B cell (primary cell): ENCODE results near the gene MCAM. TPM values are rescaled to one million over a fixed set of nuclear protein-coding genes. Genes with fewer than 3 reads are reported as not detected.

Experiments used
- ATAC-seq: fragments of 200-7000 bp; cut with Tn5 transposase; one replicate; pipeline ENCODE4 v1.10.0; 2021; ENCODE audit warnings: low read depth, mild to moderate bottlenecking, moderate number of reproducible peaks, moderate library complexity
- CTCF ChIA-PET: fragments of 350-600 bp; sonication (Branson Sonifier 250); formaldehyde crosslinking; loops from one replicate; lab custom pipeline; 2021; ENCODE audit warnings: antibody characterized with exemption, inconsistent platforms; lab: Charles Lee
- POLR2A ChIA-PET: fragments of 350-600 bp; sonication (Branson Sonifier 250); formaldehyde crosslinking; loops from one replicate; lab custom pipeline; 2021; ENCODE audit warnings: antibody characterized with exemption; lab: Charles Lee
- DNase-seq: peaks from one replicate; pipeline ENCODE4 v3.0.0; 2013
- H2AFZ ChIP-seq: 2 replicates; pipeline ENCODE4 v1.6.1; 2012; ENCODE audit warnings: mild to moderate bottlenecking, low read depth, low read length; ENCODE audit not compliant: insufficient read depth, poor library complexity, severe bottlenecking
- H3K27ac ChIP-seq, 2 donors: 1 replicate in 1 of 2; 2 replicates in 1 of 2; pipeline ENCODE4 v1.5.1; 2012 to 2013; ENCODE audit warnings: low read length in 2 of 2, mild to moderate bottlenecking in 2 of 2, moderate library complexity in 1 of 2
- H3K27me3 ChIP-seq, 4 experiments: fragments of 200-600 bp in 1 of 4; sonication (generic) in 1 of 4; replicated peaks in 1 of 4; 1 replicate in 2 of 4; 2 replicates in 2 of 4; pipeline versions ENCODE4 v1.6.1 to v1.7.0; 2013 to 2016; ENCODE audit warnings: low read length in 3 of 4, mild to moderate bottlenecking in 2 of 4, mixed read lengths in 1 of 4, moderate library complexity in 1 of 4; ENCODE audit not compliant: insufficient read depth in 4 of 4, control insufficient read depth in 3 of 4; ENCODE audit errors: control extremely low read depth in 1 of 4
- H3K36me3 ChIP-seq, 2 experiments: replicated peaks in 1 of 2; 1 replicate in 1 of 2; 2 replicates in 1 of 2; pipeline versions ENCODE4 v1.6.1 to v1.7.1; 2013; ENCODE audit warnings: low read length in 1 of 2; ENCODE audit not compliant: insufficient read depth in 2 of 2, control insufficient read depth in 1 of 2; ENCODE audit errors: control extremely low read depth in 1 of 2, extremely low read depth in 1 of 2
- H3K4me1 ChIP-seq, 2 donors: fragments of 200-600 bp in 1 of 2; sonication (generic) in 1 of 2; 1 replicate in 1 of 2; 2 replicates in 1 of 2; pipeline versions ENCODE4 v1.5.1 to v1.6.1; 2013 to 2017; ENCODE audit warnings: low read length in 2 of 2; ENCODE audit not compliant: control insufficient read depth in 2 of 2, insufficient read depth in 2 of 2
- H3K4me2 ChIP-seq: replicated peaks from 2 replicates; pipeline ENCODE3; 2012; ENCODE audit warnings: mild to moderate bottlenecking, low read depth, low read length; ENCODE audit not compliant: poor library complexity, severe bottlenecking
- H3K4me3 ChIP-seq, 5 experiments: fragments of 200-600 bp in 1 of 5; sonication (generic) in 1 of 5; 1 replicate in 3 of 5; 2 replicates in 2 of 5; pipeline versions ENCODE4 v1.5.1 to v1.7.0; 2011 to 2016; ENCODE audit warnings: low read length in 4 of 5, mild to moderate bottlenecking in 4 of 5, low read depth in 2 of 5, control low read depth in 1 of 5, moderate library complexity in 1 of 5; ENCODE audit not compliant: insufficient read depth in 1 of 5; ENCODE audit errors: control extremely low read depth in 1 of 5, extremely low read depth in 1 of 5
- H3K79me2 ChIP-seq: fragments of 200-600 bp; sonication (generic); one replicate; pipeline ENCODE4 v1.6.0; 2016; ENCODE audit warnings: low read length; ENCODE audit not compliant: control insufficient read depth, insufficient read depth
- H3K9ac ChIP-seq: fragments of 200-600 bp; sonication (generic); 2 replicates; pipeline ENCODE4 v1.6.1; 2017; ENCODE audit warnings: mild to moderate bottlenecking, low read length, moderate library complexity
- H3K9me3 ChIP-seq, 3 donors: one replicate each; pipeline versions ENCODE4 v1.6.1 to v1.7.1; 2013; ENCODE audit warnings: low read length in 2 of 3; ENCODE audit not compliant: control insufficient read depth in 2 of 3, insufficient read depth in 1 of 3; ENCODE audit errors: control extremely low read depth in 1 of 3
- H4K20me1 ChIP-seq: 2 replicates; pipeline ENCODE4 v1.6.0; 2012; ENCODE audit warnings: mild to moderate bottlenecking, low read length; ENCODE audit not compliant: insufficient read depth, control insufficient read depth, poor library complexity, severe bottlenecking
- H3K27ac Mint-ChIP-seq: one replicate; pipeline ENCODE4 v1.8.0; 2021; ENCODE audit warnings: mixed read lengths
- H3K27me3 Mint-ChIP-seq: one replicate; pipeline ENCODE4 v1.8.0; 2021; ENCODE audit warnings: mixed read lengths
- H3K4me1 Mint-ChIP-seq: one replicate; pipeline ENCODE4 v1.8.0; 2021; ENCODE audit warnings: mixed read lengths
- H3K4me3 Mint-ChIP-seq: one replicate; pipeline ENCODE4 v1.8.0; 2021; ENCODE audit warnings: mixed read lengths
- H3K9me3 Mint-ChIP-seq: one replicate; pipeline ENCODE4 v1.8.0; 2022; ENCODE audit warnings: mixed read lengths; ENCODE audit not compliant: insufficient read depth
- EZH2 ChIP-seq: IDR thresholded peaks from 2 replicates; pipeline ENCODE4 v1.6.1; 2012; ENCODE audit warnings: borderline replicate concordance, low read depth, mild to moderate bottlenecking, moderate library complexity, low read length; ENCODE audit not compliant: insufficient read depth, poor library complexity, severe bottlenecking
- WGBS: methylation state at CpG from one replicate; pipeline ENCODE4 v1.1.5; 2013; ENCODE audit warnings: missing lambda C conversion rate; ENCODE audit not compliant: insufficient coverage; 5-methylcytosine and 5-hydroxymethylcytosine counted together
- intact Hi-C: fragments of 100-400 bp; cut with micrococcal nuclease; formaldehyde crosslinking; loops from one replicate; pipeline ENCODE4 v1.10.0; 2022
- polyA plus RNA-seq: library from polyadenylated mRNA; depleted of rRNA; stranded (reverse); fragments of >200 nt; gene quantifications from 2 replicates; pipeline ENCODE4 v1.2.3, GENCODE V29; 2012
- total RNA-seq, 2 donors: library from RNA; stranded (reverse); fragments of 120-200 nt in 1 of 2; gene quantifications; 1 replicate in 1 of 2; 2 replicates in 1 of 2; pipeline versions ENCODE4 v1.2.3 to v1.2.4, GENCODE V29; 2013 to 2022
- TF ChIP-seq, protein P1 (sequence below): fragments of 200-600 bp; IDR thresholded peaks from one replicate; pipeline ENCODE4 v1.8.0; 2022; ENCODE audit warnings: antibody characterized with exemption, mild to moderate bottlenecking

MCAM gene
- total and polyA plus RNA-seq, 2 donors (not counting 1 experiment from before 2014, with no cell fraction given), result 0.42 to 1.1 TPM

DNA sequence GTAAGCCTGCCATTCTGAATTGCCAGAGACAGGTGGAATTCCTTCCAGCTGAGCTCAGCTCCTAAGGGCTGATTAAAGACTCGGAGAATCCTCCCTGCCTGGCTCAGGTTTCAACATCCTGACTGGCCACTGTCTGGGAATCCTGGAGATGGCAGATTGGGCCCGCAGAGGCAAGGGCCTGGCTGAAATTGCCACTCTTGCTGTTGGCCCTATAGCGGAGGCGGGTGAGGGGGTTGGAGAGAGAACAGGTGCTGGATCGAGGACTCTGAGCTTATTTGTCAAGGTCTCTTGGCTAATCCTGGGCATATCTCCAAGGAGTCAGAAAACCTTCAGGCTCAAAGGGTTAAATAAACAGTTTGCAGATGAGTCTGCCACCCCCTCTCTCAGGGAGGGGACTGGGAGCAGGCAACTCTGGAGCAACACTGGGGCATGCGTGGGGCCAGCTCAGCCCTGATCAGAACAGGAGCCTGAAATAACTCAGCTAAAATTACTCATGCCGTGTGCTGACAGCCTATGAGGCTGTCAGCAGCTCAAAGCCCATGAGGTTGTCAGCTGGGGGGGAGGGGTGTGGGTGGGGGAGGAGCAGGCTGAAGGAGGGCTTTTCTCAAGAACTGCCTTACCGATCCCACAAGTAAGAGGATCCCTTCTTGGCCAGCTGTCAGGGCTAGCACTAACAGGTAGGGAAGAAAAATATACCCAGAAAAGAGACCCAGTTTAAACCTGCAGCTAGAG, 44.3 kb upstream of the MCAM start:
- H3K4me1 Mint-ChIP-seq, result peaks cover 26% of the 10 kb centered on the region
- Histone ChIP-seq H3K4me1 (peaks cover 19 to 28% of the 10 kb centered on the region in 2 donors), H3K27me3 (peaks cover 0 to 47% (median 26%) of the 10 kb centered on the region in 4 experiments), H3K9ac (no peak overlapping the region), H3K4me2 (no peak overlapping the region), H3K79me2 (no peaks in the 10 kb centered on the region), H3K4me3 (no peak overlapping the region), H2AFZ (no peak overlapping the region), H3K27ac (no peak overlapping the region), H3K36me3 (no peaks in the 10 kb centered on the region), H4K20me1 (no peaks in the 10 kb centered on the region), H3K9me3 (peaks cover 0 to 19% (median 0%) of the 10 kb centered on the region in 3 donors)
- H3K27me3 Mint-ChIP-seq, result peaks cover 40% of the 10 kb centered on the region
- DNase-seq, result no peak
- H3K9me3 Mint-ChIP-seq, result no peaks in the 10 kb centered on the region
- CTCF ChIA-PET, result interaction anchor here (1.0 to 2.1 kb wide), 5 partner anchors 18 to 114 kb away, joined by 3 to 8 read pairs (median 3); partner anchors contain the start of gene USP2
- ATAC-seq, result no peak
- TF ChIP-seq, protein P1, sequence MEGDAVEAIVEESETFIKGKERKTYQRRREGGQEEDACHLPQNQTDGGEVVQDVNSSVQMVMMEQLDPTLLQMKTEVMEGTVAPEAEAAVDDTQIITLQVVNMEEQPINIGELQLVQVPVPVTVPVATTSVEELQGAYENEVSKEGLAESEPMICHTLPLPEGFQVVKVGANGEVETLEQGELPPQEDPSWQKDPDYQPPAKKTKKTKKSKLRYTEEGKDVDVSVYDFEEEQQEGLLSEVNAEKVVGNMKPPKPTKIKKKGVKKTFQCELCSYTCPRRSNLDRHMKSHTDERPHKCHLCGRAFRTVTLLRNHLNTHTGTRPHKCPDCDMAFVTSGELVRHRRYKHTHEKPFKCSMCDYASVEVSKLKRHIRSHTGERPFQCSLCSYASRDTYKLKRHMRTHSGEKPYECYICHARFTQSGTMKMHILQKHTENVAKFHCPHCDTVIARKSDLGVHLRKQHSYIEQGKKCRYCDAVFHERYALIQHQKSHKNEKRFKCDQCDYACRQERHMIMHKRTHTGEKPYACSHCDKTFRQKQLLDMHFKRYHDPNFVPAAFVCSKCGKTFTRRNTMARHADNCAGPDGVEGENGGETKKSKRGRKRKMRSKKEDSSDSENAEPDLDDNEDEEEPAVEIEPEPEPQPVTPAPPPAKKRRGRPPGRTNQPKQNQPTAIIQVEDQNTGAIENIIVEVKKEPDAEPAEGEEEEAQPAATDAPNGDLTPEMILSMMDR, result no peak
- no peak for TF ChIP-seq EZH2
- H3K27ac Mint-ChIP-seq, result no peak overlapping the region
- intact Hi-C loops, result no loop called here
- H3K4me3 Mint-ChIP-seq, result no peak overlapping the region
- POLR2A ChIA-PET, result no interaction called here
- WGBS, result 83% methylated on average over 6 of the region's 8 CpGs
